Adrenal gland (tissue), 5 donors: ENCODE data around the gene STOM.

Experiments used
- POLR2A ChIP-seq, 2 donors: fragments of 450-650 bp; IDR thresholded peaks; one replicate each; pipeline ENCODE4 v1.6.1; 2017; ENCODE audit warnings: antibody characterized with exemption in 2 of 2, mild to moderate bottlenecking in 2 of 2, moderate library complexity in 1 of 2
- TF ChIP-seq, protein P1 (sequence below), 6 experiments: fragments of 450-650 bp in 4 of 6; fragments of 200-600 bp in 2 of 6; sonication (generic) in 1 of 6; IDR thresholded peaks; 1 replicate in 5 of 6; 2 replicates in 1 of 6; pipeline versions ENCODE4 v1.5.1 to v1.8.0; 2016 to 2021; ENCODE audit warnings: antibody characterized with exemption in 6 of 6, mild to moderate bottlenecking in 2 of 6, moderate library complexity in 1 of 6
- donor health status: DM: no; HTN: no; CAD: no.

DNA sequence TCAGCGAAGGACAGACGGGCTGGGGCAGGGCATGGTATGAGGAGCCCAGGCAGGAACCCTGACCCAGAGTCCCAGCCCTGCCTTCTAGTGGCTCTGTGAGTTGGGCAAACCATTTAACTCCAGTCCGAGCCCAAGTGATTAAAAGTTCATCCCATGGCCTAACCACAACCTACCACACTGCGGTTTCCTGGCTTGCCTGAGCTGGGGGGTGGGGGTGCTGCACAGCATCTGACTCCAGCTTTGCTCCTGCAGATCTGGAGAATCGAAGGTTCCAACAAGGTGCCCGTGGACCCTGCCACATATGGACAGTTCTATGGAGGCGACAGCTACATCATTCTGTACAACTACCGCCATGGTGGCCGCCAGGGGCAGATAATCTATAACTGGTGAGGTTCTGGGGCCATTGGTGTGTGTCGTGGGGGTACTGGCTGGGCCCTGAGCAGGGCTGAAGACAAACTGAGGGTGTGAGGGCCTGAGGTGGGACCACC, 49.0 kb downstream of the STOM start:
- TF ChIP-seq, protein P1, sequence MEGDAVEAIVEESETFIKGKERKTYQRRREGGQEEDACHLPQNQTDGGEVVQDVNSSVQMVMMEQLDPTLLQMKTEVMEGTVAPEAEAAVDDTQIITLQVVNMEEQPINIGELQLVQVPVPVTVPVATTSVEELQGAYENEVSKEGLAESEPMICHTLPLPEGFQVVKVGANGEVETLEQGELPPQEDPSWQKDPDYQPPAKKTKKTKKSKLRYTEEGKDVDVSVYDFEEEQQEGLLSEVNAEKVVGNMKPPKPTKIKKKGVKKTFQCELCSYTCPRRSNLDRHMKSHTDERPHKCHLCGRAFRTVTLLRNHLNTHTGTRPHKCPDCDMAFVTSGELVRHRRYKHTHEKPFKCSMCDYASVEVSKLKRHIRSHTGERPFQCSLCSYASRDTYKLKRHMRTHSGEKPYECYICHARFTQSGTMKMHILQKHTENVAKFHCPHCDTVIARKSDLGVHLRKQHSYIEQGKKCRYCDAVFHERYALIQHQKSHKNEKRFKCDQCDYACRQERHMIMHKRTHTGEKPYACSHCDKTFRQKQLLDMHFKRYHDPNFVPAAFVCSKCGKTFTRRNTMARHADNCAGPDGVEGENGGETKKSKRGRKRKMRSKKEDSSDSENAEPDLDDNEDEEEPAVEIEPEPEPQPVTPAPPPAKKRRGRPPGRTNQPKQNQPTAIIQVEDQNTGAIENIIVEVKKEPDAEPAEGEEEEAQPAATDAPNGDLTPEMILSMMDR (IDR thresholded peaks at IDR 0.05) = no peak
- TF ChIP-seq POLR2A (IDR thresholded peaks at IDR 0.05) = no peak
